ENCODE data around the gene CPOX.
A peak's percentile ranks its signal among the peaks of the same experiment; 100 is the strongest.

The CPOX gene

DNA sequence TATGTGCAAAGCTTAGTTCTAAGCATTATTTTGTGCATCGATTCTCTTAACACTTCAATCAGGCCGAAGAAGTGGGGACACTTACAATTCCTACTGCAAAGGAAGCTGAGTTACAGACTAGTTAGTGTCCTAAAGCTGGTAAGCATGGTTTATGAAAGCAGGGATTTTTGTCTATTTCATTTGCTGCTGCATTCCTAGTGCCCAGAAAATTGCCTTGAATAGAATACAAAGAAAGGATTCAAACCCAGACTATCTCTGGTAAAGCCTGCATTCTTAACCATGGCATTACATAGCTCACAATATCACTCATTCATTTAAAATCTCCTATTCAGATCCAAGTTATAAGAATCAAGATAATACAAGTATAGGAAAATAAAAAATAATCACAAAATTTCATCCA lies 24.4 kb upstream of the CPOX start:
- TF ChIP-seq, protein P1, sequence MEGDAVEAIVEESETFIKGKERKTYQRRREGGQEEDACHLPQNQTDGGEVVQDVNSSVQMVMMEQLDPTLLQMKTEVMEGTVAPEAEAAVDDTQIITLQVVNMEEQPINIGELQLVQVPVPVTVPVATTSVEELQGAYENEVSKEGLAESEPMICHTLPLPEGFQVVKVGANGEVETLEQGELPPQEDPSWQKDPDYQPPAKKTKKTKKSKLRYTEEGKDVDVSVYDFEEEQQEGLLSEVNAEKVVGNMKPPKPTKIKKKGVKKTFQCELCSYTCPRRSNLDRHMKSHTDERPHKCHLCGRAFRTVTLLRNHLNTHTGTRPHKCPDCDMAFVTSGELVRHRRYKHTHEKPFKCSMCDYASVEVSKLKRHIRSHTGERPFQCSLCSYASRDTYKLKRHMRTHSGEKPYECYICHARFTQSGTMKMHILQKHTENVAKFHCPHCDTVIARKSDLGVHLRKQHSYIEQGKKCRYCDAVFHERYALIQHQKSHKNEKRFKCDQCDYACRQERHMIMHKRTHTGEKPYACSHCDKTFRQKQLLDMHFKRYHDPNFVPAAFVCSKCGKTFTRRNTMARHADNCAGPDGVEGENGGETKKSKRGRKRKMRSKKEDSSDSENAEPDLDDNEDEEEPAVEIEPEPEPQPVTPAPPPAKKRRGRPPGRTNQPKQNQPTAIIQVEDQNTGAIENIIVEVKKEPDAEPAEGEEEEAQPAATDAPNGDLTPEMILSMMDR (IDR thresholded peaks at IDR 0.05; ENCODE audit: borderline replicate concordance, insufficient read depth, low read depth, low read length) = no peak
- no peak overlapping the region for H3K4me3 ChIP-seq (ENCODE audit: low read depth, low read length)

DNA sequence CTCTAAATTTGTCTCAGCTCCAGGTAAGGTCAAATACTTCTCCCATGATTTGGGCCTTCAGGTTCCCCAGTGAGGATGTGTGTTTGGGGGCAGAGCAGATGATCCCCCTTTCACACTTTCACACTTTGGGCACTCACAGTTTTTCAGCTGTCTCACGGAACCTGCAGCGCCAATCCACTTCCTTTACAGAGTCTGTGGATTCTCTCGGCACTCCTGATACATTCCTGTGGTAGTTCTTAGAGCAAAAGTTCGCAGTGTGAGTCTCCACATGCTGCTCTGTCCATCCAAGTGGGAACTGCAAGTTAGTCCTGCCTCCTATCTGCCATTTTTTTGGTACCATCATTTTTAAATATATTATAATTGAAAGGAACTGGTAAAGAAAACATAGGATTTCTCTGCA lies 20.2 kb upstream of the CPOX start:
- TF ChIP-seq, protein P1 (IDR thresholded peaks at IDR 0.05; ENCODE audit: borderline replicate concordance, insufficient read depth, low read depth, low read length) = no peak
- no peak overlapping the region for H3K4me3 ChIP-seq (ENCODE audit: low read depth, low read length)

DNA sequence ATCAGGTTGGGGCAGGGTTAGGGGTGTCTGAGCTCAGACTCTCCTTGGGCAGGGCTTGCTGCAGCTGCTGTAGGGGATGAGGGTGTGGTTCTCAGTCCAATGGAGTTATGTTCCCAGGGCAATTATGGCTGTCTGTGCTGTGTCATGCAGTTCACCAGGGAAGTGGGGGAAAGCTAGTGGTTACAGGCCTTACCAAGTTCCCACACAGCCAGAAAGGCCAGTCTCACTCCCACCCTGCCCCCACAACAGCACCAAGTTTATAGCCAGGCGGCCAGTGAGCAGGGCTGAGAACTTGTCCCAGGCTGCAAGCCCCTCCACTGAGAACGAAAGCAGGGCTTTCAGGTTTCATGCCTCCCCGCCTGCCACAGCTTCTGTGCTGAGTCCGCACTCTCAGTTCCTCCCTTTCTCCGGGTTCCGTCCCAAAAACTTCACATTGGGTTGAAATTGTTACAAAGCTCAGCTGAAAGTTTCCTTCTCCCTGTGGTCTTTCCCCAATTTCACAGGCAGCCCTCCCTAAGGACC lies 19.6 kb upstream of the CPOX start:
- TF ChIP-seq, protein P1 (IDR thresholded peaks at IDR 0.05; ENCODE audit: borderline replicate concordance, insufficient read depth, low read depth, low read length) = no peak
- H3K4me3 ChIP-seq (ENCODE audit: low read depth, low read length) = peak overlapping the region; percentile 26

DNA sequence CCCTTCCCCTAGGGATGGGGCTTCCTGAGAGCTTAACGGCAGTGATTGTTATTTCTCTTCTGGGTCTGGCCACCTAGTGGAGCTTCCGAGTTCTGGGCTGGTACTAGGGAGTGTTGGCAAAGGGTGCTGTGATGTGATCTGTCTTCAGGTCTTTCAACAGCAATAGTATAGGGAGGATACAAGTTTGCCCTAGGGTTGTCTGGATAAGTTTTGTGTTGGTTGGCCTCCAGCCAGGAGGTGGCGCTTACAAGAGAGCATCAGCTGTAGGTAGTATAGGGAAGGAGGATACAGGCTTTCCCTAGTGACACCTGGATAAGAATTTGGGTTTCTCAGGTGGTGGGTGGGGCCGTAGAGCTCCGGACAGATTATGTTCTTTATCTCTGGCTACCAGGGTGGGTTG lies 19.2 kb upstream of the CPOX start:
- H3K4me3 ChIP-seq (ENCODE audit: low read depth, low read length) = peak overlapping the region; percentile 26
- TF ChIP-seq, protein P1 (IDR thresholded peaks at IDR 0.05; ENCODE audit: borderline replicate concordance, insufficient read depth, low read depth, low read length) = peak; percentile 41; the same call in 1 of the 2 replicates

DNA sequence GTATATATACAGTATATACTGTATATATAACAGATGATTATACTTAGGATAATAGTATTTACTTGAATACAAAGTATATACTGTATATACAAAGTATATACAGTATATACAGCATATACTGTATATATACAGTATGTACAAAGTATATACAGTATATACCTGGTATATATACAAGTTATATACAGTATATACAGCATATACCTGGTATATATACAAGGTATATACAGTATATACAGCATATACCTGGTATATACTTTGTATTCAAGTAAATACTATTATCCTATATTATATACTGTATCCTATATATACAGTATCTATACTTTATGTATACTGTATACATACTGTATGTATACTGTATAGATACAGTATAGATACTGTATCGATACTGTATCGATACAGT lies 14.6 kb upstream of the CPOX start:
- TF ChIP-seq, protein P1 (IDR thresholded peaks at IDR 0.05; ENCODE audit: borderline replicate concordance, insufficient read depth, low read depth, low read length) = no peak
- no peak overlapping the region for H3K4me3 ChIP-seq (ENCODE audit: low read depth, low read length)

DNA sequence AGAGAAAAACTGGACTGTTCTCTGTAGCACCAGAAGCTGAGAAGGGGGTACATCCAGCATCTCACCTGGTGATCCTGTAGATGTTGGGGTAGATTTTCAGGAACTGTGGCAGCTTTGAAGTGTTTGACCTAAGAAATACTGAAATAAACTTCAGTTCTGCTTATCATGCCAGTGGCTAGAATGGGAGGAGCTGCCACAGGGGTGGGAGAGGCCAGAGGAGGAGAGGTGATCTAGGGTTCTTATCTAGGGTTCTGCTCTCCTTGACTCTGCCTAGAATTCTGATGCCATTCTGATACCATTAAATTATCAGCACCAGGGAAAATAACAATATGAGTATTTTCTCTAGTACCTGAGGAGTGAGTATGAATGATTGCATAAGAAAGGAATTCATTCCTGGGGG lies 10.2 kb upstream of the CPOX start:
- TF ChIP-seq, protein P1 (IDR thresholded peaks at IDR 0.05; ENCODE audit: borderline replicate concordance, insufficient read depth, low read depth, low read length) = no peak
- no peak overlapping the region for H3K4me3 ChIP-seq (ENCODE audit: low read depth, low read length)

DNA sequence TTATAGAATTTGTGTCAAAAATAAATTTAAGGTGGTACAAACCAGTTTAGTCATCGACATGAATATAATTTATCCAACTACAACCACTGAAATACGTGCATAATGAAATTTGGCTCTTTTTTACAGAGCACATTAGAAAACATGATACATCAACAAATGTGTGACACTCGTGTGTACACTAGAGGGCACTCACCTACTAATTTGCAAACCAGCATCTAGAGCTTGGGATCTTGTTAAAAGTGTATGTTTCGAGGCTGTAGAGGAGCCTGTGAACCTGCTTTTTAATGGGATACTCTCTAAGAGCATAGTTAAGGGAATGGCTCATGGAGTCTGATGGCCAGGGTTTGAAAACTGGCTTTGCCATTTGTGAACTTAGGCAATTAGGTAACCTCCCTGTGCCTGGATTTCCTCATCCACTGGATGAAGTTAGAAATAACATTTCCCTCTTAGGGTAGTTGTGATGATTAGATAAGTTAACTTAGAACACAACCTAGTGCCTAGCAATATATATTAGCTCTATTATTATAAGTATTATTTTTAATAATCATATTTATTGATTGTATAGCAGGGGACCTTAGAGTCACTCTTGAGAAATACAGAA lies 8.8 kb upstream of the CPOX start:
- TF ChIP-seq, protein P1 (IDR thresholded peaks at IDR 0.05; ENCODE audit: borderline replicate concordance, insufficient read depth, low read depth, low read length) = peak; percentile 61; the same call in 1 of the 2 replicates
- H3K4me3 ChIP-seq (ENCODE audit: low read depth, low read length) = no peak overlapping the region

All from GM12875 (cell line).